ENCODE data around the gene MTHFD2L. TPM values are rescaled to one million over a fixed set of nuclear protein-coding genes. Genes with fewer than 3 reads are reported as not detected.

The MTHFD2L gene
- 17.2 and 25.2 TPM in 2 replicates for total RNA-seq

DNA sequence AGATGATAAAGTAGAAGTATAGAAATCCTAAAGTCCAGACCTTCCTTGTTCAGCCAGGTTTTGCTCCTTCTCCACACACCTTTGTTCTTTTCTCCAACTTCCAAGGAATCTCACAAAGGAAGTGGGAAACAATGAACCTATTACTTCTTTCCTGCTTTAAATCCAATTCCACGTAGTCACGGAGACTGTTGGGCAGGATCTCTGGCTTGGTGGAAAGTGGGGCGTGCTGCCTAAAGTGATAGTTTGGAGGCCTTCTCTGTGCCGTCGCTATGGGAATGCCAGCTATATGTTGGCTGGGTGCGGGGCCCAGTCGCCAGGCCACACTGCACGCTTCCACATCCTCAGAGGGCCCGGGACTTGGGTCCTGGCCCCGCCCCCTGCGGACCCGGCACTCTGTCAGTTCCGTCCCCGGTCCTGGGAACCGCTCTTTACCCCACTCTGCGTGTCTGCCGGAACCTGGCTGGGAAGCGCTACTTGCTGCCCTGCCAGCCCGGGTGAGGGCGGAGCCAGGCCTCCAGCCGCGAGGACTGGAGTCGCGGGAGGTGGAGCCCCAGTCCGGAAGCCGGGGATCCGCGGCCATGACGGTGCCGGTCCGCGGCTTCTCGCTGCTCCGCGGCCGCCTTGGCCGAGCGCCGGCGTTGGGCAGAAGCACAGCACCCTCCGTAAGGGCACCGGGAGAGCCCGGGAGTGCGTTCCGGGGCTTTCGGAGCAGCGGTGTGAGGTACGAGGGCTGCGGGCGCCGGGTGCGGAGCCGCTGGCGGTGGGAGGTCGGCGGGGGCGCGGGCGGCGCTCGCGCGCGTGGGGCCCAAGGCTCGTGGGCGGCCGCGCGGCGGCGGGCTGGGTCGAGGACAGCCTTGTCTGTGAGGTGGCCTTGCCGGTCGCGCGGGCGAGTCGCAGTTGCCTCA lies at the start of gene MTHFD2L:
Gene MTHFD2L (plus strand): TSS at position 558 of the 905 bp plus-strand sequence. CDS start 21 bp downstream, at position 579.

DNA sequence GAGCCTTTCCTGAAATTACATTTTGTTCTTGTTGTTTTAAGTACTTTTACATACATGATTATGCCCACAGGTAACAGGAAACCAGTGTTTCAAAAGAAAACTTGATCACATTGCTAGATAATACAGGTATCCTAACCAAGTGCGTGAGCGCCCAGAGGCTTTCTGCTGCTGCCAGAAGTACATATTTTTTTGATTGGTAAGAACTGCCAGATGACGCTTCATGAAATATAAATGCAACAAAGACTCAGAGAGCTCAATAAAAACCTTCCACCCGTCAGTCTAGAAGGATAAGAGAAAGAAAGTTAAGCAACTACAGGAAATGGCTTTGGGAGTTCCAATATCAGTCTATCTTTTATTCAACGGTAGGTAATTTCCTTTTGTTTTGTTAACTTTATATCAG lies 150.3 kb downstream of the MTHFD2L start, which contains the start of gene EPGN:
Gene EPGN (plus strand): TSS at position 256 of the 400 bp plus-strand sequence. CDS start 64 bp downstream, at position 320.

Other genes starting within 250 kb of the MTHFD2L start
- gene PF4, start 176.1 kb upstream of the MTHFD2L start, total RNA-seq: not detected in 2 replicates
- 0.49 TPM in 1 of 2 replicates, not detected in the other for gene PPBP, start 169.9 kb upstream of the MTHFD2L start, total RNA-seq
- gene CXCL5, start 159.4 kb upstream of the MTHFD2L start, total RNA-seq: 20.4 and 48.7 TPM in 2 replicates
- 42.0 and 156 TPM in 2 replicates for gene CXCL3, start 119.4 kb upstream of the MTHFD2L start, total RNA-seq
- 23.7 and 44.9 TPM in 2 replicates for gene CXCL2, start 58.9 kb upstream of the MTHFD2L start, total RNA-seq
- 23.0 and 75.9 TPM in 2 replicates for gene EPGN, start 150.4 kb downstream of the MTHFD2L start, total RNA-seq
- gene EREG, start 207.0 kb downstream of the MTHFD2L start, total RNA-seq: 77.0 and 84.1 TPM in 2 replicates

Data from hair follicular keratinocyte (primary cell).